Common myeloid progenitor, CD34-positive (primary cell): ENCODE data around the gene TALDO1.

ENCODE experiments used
- CTCF ChIA-PET: fragments of 350-600 bp; sonication (Branson Sonifier 250); formaldehyde crosslinking; loops from one replicate; lab custom pipeline; 2021; ENCODE audit warnings: antibody characterized with exemption; lab: Charles Lee
- POLR2A ChIA-PET: fragments of 350-600 bp; sonication (Branson Sonifier 250); formaldehyde crosslinking; loops from one replicate; lab custom pipeline; 2021; ENCODE audit warnings: antibody characterized with exemption; lab: Charles Lee
- DNase-seq, 3 donors: peaks; one replicate each; pipeline versions ENCODE4 v3.0.0 to v3.0.0-alpha.2; 2013
- H3K27ac ChIP-seq, 2 experiments: 1 replicate in 1 of 2; 2 replicates in 1 of 2; pipeline ENCODE4 v1.7.0; 2013; ENCODE audit warnings: inconsistent platforms in 2 of 2, low read length in 2 of 2, mild to moderate bottlenecking in 2 of 2, low read depth in 1 of 2, moderate library complexity in 1 of 2; ENCODE audit not compliant: severe bottlenecking in 2 of 2, insufficient read depth in 1 of 2, poor library complexity in 1 of 2
- H3K27me3 ChIP-seq, 5 experiments: replicated peaks in 2 of 5; 1 replicate in 3 of 5; 2 replicates in 2 of 5; pipeline versions ENCODE4 v1.6.1 to v1.7.0; 2013; ENCODE audit warnings: low read length in 4 of 5, mild to moderate bottlenecking in 2 of 5, moderate library complexity in 2 of 5, inconsistent platforms in 1 of 5; ENCODE audit not compliant: insufficient read depth in 5 of 5, control insufficient read depth in 4 of 5
- H3K36me3 ChIP-seq, 4 experiments: 1 replicate in 2 of 4; 2 replicates in 2 of 4; pipeline versions ENCODE4 v1.6.1 to v1.7.0; 2013; ENCODE audit warnings: low read length in 3 of 4, control low read depth in 1 of 4, mild to moderate bottlenecking in 1 of 4; ENCODE audit not compliant: control insufficient read depth in 4 of 4, insufficient read depth in 4 of 4
- H3K4me1 ChIP-seq, 4 experiments: 1 replicate in 3 of 4; 2 replicates in 1 of 4; pipeline versions ENCODE4 v1.6.1 to v1.7.1; 2013; ENCODE audit warnings: low read length in 3 of 4, mild to moderate bottlenecking in 3 of 4, control low read depth in 1 of 4, inconsistent platforms in 1 of 4, moderate library complexity in 1 of 4; ENCODE audit not compliant: control insufficient read depth in 4 of 4, insufficient read depth in 4 of 4; ENCODE audit errors: control extremely low read depth in 1 of 4
- H3K4me3 ChIP-seq, 7 experiments: 1 replicate in 4 of 7; 2 replicates in 3 of 7; pipeline versions ENCODE4 v1.5.1 to v1.7.0; 2013; ENCODE audit warnings: mild to moderate bottlenecking in 7 of 7, low read length in 6 of 7, moderate library complexity in 6 of 7, inconsistent platforms in 2 of 7, low read depth in 2 of 7, control low read depth in 1 of 7; ENCODE audit not compliant: insufficient read depth in 4 of 7, control insufficient read depth in 1 of 7; ENCODE audit errors: extremely low read depth in 1 of 7
- H3K9me3 ChIP-seq, 5 experiments: 1 replicate in 4 of 5; 2 replicates in 1 of 5; pipeline versions ENCODE4 v1.6.1 to v1.7.1; 2013; ENCODE audit warnings: low read length in 4 of 5, mild to moderate bottlenecking in 2 of 5, inconsistent platforms in 1 of 5, low read depth in 1 of 5, moderate library complexity in 1 of 5; ENCODE audit not compliant: control insufficient read depth in 4 of 5, insufficient read depth in 2 of 5; ENCODE audit errors: control extremely low read depth in 1 of 5
- WGBS: methylation state at CpG from one replicate; pipeline ENCODE4 v1.1.5; 2013; ENCODE audit not compliant: insufficient coverage; 5-methylcytosine and 5-hydroxymethylcytosine counted together

Gene TALDO1

DNA sequence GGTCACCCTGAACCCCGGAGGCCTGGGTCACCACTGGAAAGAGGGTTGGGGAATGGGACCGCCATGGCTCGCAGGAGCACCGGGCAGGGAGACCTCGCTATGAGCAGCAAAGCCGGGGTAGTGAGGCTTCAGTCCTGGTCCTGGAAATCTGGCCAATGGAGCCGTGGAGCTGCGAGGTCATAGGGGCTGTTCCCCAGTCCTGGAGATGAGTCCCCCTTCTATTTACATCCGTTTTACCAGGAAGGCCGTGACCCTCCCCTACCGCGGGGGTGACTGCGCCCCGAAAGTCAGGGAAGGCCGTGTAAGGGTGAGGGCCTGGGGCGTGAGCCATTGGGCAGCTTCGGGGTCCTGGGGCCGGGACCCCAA lies 57.3 kb downstream of the TALDO1 start:
- Histone ChIP-seq H3K27me3 (no peaks in the 10 kb centered on the region), H3K27ac (peak overlapping the region in 1 of 2 experiments; percentile 49), H3K4me1 (peaks cover 2 to 40% (median 32%) of the 10 kb centered on the region in 4 experiments), H3K9me3 (no peaks in the 10 kb centered on the region), H3K36me3 (peaks cover 0 to 36% (median 16%) of the 10 kb centered on the region in 4 experiments), H3K4me3 (peak overlapping the region; percentile 36 to 79 (median 71))
- ChIA-PET CTCF (interaction anchor here (0.8 to 1.4 kb wide), 3 partner anchors 14 to 29 kb away, joined by 3 read pairs; partner anchors contain the start of gene PNPLA2), POLR2A (no interaction called here)
- DNase-seq = no peak
- WGBS = 9% methylated on average over 4 of the region's 18 CpGs

DNA sequence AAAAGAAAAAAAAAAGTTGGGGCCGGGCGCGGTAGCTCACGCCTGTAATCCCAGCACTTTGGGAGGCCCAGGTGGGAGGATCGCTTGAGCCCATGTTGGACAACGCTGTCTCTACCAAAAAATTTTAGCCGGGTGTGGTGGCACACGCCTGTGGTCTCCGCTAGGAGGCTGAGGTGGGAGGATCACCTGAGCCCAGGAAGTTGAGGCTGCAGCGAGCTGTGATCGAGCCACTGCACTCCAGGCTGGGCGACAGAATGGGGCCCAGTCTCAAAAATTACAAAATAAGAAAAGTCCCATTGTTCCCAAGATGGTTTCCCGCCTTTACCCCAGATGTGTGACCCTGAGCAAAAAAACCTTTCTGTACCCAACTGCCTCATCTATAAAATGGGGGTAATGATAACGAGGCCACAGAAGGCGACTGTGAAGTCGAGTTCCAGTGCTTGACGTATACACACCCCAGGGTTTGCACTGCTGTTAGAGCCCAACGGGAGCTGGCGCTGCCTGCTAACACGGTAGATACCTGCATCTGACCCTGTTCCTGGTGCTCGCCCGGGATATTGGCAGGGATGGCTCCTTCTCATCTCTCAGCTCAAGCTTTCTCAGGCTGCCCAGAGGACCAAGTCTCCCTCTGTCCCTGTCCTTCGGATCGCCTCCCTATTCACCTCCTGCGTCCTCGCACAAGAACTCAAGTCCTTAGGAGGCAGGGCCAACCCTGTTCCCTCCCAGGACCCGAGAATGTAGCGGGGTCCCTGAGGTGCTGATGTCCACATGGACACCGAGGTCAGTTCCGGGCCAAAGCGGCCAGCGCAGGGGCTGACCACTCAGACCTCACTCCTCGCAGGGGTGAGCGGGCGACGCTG lies 61.4 kb downstream of the TALDO1 start:
- CTCF ChIA-PET = interaction anchor here (0.9 to 1.7 kb wide), 2 partner anchors 10 to 21 kb away, joined by 3 to 7 read pairs; partner anchors contain the start of gene PNPLA2
- POLR2A ChIA-PET = interaction anchor here (0.9 to 2.0 kb wide), 5 partner anchors 11 to 102 kb away, joined by 3 to 17 read pairs (median 3); partner anchors contain the start of genes CHID1, PNPLA2 and POLR2L
- Histone ChIP-seq H3K36me3 (peaks cover 5 to 28% (median 24%) of the 10 kb centered on the region in 4 experiments), H3K4me3 (peak overlapping the region; percentile 75 to 99 (median 94)), H3K4me1 (peaks cover 8 to 53% (median 39%) of the 10 kb centered on the region in 4 experiments), H3K9me3 (no peaks in the 10 kb centered on the region), H3K27me3 (no peaks in the 10 kb centered on the region), H3K27ac (peak overlapping the region; percentile 86 to 97)
- DNase-seq = no peak
- 36% methylated on average over 36 of the region's 36 CpGs for WGBS

DNA sequence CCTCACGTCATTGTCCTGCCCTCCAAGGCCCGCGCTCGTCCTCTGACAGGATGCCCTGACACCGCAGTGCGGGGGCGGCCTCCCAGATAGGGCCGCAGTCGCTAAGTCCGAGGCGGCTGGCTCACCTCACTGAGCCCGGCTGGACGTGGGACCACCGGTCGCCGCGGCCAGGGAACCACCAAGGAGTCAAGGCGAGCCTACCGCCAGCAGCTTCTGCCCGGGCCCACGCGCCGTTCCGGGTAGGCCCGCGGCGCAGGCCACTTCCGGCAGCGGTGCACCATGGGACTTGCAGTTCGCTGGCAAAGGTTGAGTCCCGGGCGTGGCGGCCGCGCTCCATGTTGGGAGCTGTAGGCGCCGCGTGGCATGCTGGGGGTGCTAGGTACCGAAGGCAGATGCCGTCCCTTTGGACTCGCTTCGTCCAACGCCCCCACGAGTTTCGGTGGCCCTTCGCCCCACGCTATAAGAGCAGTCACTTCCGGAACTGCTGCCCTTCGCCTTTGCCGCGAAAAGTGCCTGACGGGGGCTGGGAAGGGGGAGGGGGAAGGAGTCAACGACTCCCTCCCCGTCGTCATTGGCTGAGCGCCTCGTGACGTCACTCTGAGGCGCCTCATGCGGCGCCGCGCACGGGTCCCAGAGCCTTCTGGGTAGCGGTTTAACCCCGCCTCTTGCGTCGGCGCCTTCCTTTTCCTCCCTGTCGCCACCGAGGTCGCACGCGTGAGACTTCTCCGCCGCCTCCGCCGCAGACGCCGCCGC lies 62.2 kb downstream of the TALDO1 start, which contains the start of gene RPLP2:
RPLP2 (plus strand) TSS at position 681 of the 753 bp plus-strand sequence. CDS start 268 bp downstream, outside the sequence.
- DNase-seq = peak; percentile 96 to 98 (median 98)
- Histone ChIP-seq H3K36me3 (peaks cover 5 to 31% (median 27%) of the 10 kb centered on the region in 4 experiments), H3K27ac (peak within 1 kb of the TSS; percentile 86 to 97), H3K4me3 (peak within 1 kb of the TSS; percentile 75 to 99 (median 94)), H3K9me3 (no peaks in the 10 kb centered on the region), H3K27me3 (no peaks in the 10 kb centered on the region), H3K4me1 (peaks cover 8 to 45% (median 31%) of the 10 kb centered on the region in 4 experiments)
- under 1% methylated on average over 70 of the region's 81 CpGs for WGBS
- CTCF ChIA-PET = interaction anchor here (0.7 to 1.7 kb wide), 3 partner anchors 10 to 20 kb away, joined by 3 to 7 read pairs (median 3); partner anchors contain the start of gene PNPLA2
- POLR2A ChIA-PET = interaction anchor here (0.9 to 2.0 kb wide), 5 partner anchors 10 to 101 kb away, joined by 3 to 17 read pairs (median 3); partner anchors contain the start of genes CHID1, PNPLA2 and POLR2L

DNA sequence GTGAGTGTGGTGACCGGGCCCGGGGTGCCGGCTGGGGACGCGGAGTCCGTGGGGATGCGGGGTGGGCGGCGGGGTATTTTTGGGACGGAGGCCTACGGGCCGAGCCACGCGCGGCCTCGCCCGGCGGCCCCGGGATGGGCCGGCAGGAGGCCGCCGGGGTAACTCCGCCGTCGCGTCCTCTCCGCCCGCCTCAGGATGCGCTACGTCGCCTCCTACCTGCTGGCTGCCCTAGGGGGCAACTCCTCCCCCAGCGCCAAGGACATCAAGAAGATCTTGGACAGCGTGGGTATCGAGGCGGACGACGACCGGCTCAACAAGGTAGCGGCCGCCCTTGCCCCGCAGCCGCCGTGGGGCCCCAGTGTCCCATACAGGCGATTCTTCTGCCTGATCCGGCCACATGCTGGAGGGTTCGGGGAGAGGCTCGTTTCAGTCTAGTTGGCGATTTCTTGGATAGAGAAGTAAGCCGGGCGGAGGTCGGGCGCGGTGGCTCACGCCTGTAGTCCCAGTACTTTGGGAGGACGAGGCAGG lies 62.8 kb downstream of the TALDO1 start:
- peaks cover 8 to 41% (median 27%) of the 10 kb centered on the region in 4 experiments for H3K4me1 ChIP-seq
- H3K9me3 ChIP-seq = no peaks in the 10 kb centered on the region
- H3K27ac ChIP-seq = peak overlapping the region; percentile 86 to 97
- DNase-seq = no peak
- H3K36me3 ChIP-seq = peaks cover 5 to 31% (median 28%) of the 10 kb centered on the region in 4 experiments
- WGBS = under 1% methylated on average over 34 of the region's 55 CpGs
- peak overlapping the region; percentile 75 to 99 (median 94) for H3K4me3 ChIP-seq
- POLR2A ChIA-PET = interaction anchor here (1.0 to 2.0 kb wide), 4 partner anchors 9 to 101 kb away, joined by 3 to 17 read pairs (median 4); partner anchors contain the start of genes CHID1 and PNPLA2
- H3K27me3 ChIP-seq = no peaks in the 10 kb centered on the region
- CTCF ChIA-PET = interaction anchor here (0.6 to 2.6 kb wide), 6 partner anchors 9 to 233 kb away, joined by 3 to 10 read pairs (median 5); partner anchors contain the start of gene PNPLA2

DNA sequence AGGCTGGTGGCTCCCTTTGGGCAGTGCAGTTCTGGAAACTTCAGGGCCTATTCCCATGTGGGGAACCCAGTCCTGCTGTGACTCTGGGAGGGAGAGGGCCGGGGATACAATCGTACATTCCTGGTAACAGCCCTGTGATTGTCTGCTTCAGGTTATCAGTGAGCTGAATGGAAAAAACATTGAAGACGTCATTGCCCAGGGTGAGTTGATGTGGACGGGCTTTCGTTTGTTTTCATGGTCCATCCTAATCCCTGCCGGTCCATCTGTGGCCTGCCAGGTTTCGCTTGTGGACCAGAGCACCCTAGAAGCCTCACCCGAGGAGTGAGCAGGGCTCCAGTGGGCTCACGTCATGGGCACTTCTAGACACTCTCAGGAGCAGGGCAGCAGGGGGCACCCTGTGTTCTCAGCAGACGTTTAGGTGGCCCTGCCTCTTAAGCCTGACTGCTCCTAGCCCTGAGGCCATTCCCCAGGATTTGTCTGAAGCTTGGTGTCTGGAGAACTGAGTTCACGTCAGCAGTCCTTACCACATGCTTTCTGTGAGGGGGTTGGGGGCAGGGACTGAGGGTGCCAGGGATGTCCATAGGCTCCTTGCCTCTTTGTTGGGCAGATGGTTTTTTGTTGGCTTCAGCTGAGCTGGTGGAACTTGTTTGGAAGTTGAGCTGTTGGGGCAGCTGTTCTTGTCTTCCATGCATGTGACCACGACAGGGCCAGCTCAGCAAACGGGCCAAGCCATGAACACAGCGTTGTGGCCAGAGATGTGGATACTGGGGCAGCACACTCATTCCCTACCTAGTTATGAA lies 64.4 kb downstream of the TALDO1 start:
- H3K4me1 ChIP-seq = peaks cover 8 to 33% (median 23%) of the 10 kb centered on the region in 4 experiments
- peak overlapping the region in 4 of 7 experiments; percentile 94 to 99 (median 96) for H3K4me3 ChIP-seq
- no peaks in the 10 kb centered on the region for H3K9me3 ChIP-seq
- no peaks in the 10 kb centered on the region for H3K27me3 ChIP-seq
- H3K36me3 ChIP-seq = peaks cover 5 to 36% (median 29%) of the 10 kb centered on the region in 4 experiments
- DNase-seq = peak in 1 of 3 donors; percentile 38
- ChIA-PET POLR2A (interaction anchor here (1.1 to 1.5 kb wide), 2 partner anchors 10 to 23 kb away, joined by 3 to 4 read pairs; no protein-coding TSS in a partner anchor), CTCF (interaction anchor here (0.7 to 2.6 kb wide), 6 partner anchors 8 to 27 kb away, joined by 3 to 10 read pairs (median 4); no protein-coding TSS in a partner anchor)
- WGBS = 87% methylated on average over 12 of the region's 14 CpGs
- peak overlapping the region; percentile 12 to 97 for H3K27ac ChIP-seq
